Measurements from ENCODE around the gene CUX1.
A peak's percentile ranks its signal among the peaks of the same experiment; 100 is the strongest.

Gene CUX1

DNA sequence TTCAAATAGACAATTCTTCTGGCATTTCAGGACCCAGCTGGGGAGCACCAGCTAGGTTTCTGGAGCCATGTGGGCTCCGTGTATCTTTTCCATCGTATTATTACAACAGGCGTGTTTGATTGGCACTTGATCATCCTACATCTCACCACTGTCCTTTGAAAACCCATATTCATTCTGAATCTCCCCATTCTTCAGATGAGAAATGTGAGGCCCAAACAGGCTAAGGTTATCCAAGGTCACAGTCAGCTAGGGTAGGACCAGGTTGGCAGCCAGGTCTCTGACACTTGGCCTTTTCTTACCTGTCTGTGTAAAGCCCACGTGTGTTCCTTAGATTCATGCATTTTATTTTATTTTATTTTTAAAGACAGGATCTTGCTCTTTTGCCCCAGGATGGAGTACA, 366.9 kb downstream of the CUX1 start:
- Histone ChIP-seq H3K36me3 (ENCODE audit: insufficient read depth, low read length) (peaks cover 77% of the 10 kb centered on the region), H3K4me3 (ENCODE audit: low read depth in 1 of 2, low read length in 2 of 2) (no peak overlapping the region), H3K4me1 (ENCODE audit: insufficient read depth, low read length) (no peaks in the 10 kb centered on the region), H3K79me2 (ENCODE audit: insufficient read depth, low read length) (no peaks in the 10 kb centered on the region), H3K4me2 (ENCODE audit: insufficient read depth, low read length) (no peak overlapping the region), H3K27me3 (ENCODE audit: insufficient read depth, low read length, poor library complexity) (no peaks in the 10 kb centered on the region), H3K9ac (ENCODE audit: low read depth, low read length) (no peak overlapping the region), H3K27ac (ENCODE audit: low read length) (no peak overlapping the region), H3K9me3 (ENCODE audit: insufficient read depth, low read length, severe bottlenecking) (no peaks in the 10 kb centered on the region), H4K20me1 (ENCODE audit: insufficient read depth, low read length) (no peaks in the 10 kb centered on the region), H2AFZ (ENCODE audit: low read depth, low read length) (no peak overlapping the region)
- DNase-seq = no peak
- TF ChIP-seq, protein P1, sequence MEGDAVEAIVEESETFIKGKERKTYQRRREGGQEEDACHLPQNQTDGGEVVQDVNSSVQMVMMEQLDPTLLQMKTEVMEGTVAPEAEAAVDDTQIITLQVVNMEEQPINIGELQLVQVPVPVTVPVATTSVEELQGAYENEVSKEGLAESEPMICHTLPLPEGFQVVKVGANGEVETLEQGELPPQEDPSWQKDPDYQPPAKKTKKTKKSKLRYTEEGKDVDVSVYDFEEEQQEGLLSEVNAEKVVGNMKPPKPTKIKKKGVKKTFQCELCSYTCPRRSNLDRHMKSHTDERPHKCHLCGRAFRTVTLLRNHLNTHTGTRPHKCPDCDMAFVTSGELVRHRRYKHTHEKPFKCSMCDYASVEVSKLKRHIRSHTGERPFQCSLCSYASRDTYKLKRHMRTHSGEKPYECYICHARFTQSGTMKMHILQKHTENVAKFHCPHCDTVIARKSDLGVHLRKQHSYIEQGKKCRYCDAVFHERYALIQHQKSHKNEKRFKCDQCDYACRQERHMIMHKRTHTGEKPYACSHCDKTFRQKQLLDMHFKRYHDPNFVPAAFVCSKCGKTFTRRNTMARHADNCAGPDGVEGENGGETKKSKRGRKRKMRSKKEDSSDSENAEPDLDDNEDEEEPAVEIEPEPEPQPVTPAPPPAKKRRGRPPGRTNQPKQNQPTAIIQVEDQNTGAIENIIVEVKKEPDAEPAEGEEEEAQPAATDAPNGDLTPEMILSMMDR (IDR thresholded peaks at IDR 0.05; ENCODE audit: borderline replicate concordance, extremely low read depth, low read length, poor library complexity, severe bottlenecking) = no peak
- TF ChIP-seq EZH2 (IDR thresholded peaks at IDR 0.05; ENCODE audit: borderline replicate concordance, low read depth, low read length, severe bottlenecking) = no peak
- no peak for ATAC-seq (ENCODE audit: insufficient read depth, low read depth)

DNA sequence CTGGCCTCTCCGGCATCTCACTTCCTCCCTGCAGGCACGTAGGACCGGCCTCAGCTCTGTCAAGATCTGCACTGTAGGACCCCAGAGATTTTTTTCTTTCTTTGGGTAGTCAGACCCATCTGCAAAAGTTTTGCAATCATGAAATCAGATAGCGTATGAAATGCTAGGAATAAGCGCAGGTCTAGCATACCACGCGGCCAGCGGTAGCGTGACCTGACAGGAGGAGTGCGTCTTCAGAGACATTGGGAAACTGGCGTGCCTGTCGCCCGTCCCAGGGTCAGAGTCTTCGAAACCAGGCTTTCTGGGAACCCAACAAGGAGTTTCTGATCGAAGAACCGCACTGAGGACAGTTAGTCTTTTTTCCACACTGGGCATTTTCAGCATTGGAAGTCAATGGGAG, 368.4 kb downstream of the CUX1 start:
- H3K9me3 ChIP-seq (ENCODE audit: insufficient read depth, low read length, severe bottlenecking) = no peaks in the 10 kb centered on the region
- TF ChIP-seq EZH2 (IDR thresholded peaks at IDR 0.05; ENCODE audit: borderline replicate concordance, low read depth, low read length, severe bottlenecking) = no peak
- TF ChIP-seq, protein P1 (IDR thresholded peaks at IDR 0.05; ENCODE audit: borderline replicate concordance, extremely low read depth, low read length, poor library complexity, severe bottlenecking) = no peak
- H3K27ac ChIP-seq (ENCODE audit: low read length) = no peak overlapping the region
- no peaks in the 10 kb centered on the region for H4K20me1 ChIP-seq (ENCODE audit: insufficient read depth, low read length)
- H3K4me3 ChIP-seq (ENCODE audit: low read depth in 1 of 2, low read length in 2 of 2) = no peak overlapping the region
- no peak overlapping the region for H2AFZ ChIP-seq (ENCODE audit: low read depth, low read length)
- peaks cover 78% of the 10 kb centered on the region for H3K36me3 ChIP-seq (ENCODE audit: insufficient read depth, low read length)
- no peaks in the 10 kb centered on the region for H3K27me3 ChIP-seq (ENCODE audit: insufficient read depth, low read length, poor library complexity)
- H3K9ac ChIP-seq (ENCODE audit: low read depth, low read length) = no peak overlapping the region
- H3K4me1 ChIP-seq (ENCODE audit: insufficient read depth, low read length) = no peaks in the 10 kb centered on the region
- H3K79me2 ChIP-seq (ENCODE audit: insufficient read depth, low read length) = no peaks in the 10 kb centered on the region
- ATAC-seq (ENCODE audit: insufficient read depth, low read depth) = no peak
- H3K4me2 ChIP-seq (ENCODE audit: insufficient read depth, low read length) = no peak overlapping the region
- DNase-seq = no peak

DNA sequence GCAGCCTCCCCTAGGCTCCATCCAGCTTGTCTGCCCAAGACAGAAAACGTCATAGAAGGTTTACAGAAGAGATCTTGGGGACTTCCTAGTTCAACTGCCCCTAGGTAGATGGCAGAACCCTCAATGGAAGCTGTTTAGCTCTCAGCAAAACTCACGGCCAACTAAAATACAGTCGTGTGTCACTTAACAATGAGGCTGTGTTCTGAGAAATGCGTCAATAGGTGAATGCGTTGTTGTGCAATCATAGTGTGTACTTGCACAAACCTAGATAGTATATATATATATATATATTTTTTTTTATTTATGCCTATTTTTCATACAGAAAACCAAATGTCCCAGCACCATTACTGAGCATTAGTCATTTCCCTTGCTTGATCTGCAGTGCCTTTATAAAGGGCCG, 368.9 kb downstream of the CUX1 start:
- no peak for DNase-seq
- Histone ChIP-seq H3K9me3 (ENCODE audit: insufficient read depth, low read length, severe bottlenecking) (no peaks in the 10 kb centered on the region), H3K4me2 (ENCODE audit: insufficient read depth, low read length) (no peak overlapping the region), H3K4me1 (ENCODE audit: insufficient read depth, low read length) (no peaks in the 10 kb centered on the region), H4K20me1 (ENCODE audit: insufficient read depth, low read length) (no peaks in the 10 kb centered on the region), H3K27me3 (ENCODE audit: insufficient read depth, low read length, poor library complexity) (no peaks in the 10 kb centered on the region), H3K36me3 (ENCODE audit: insufficient read depth, low read length) (peaks cover 78% of the 10 kb centered on the region), H3K9ac (ENCODE audit: low read depth, low read length) (no peak overlapping the region), H3K4me3 (ENCODE audit: low read depth in 1 of 2, low read length in 2 of 2) (no peak overlapping the region), H3K27ac (ENCODE audit: low read length) (no peak overlapping the region), H2AFZ (ENCODE audit: low read depth, low read length) (no peak overlapping the region), H3K79me2 (ENCODE audit: insufficient read depth, low read length) (no peaks in the 10 kb centered on the region)
- TF ChIP-seq, protein P1 (IDR thresholded peaks at IDR 0.05; ENCODE audit: borderline replicate concordance, extremely low read depth, low read length, poor library complexity, severe bottlenecking) = no peak
- TF ChIP-seq EZH2 (IDR thresholded peaks at IDR 0.05; ENCODE audit: borderline replicate concordance, low read depth, low read length, severe bottlenecking) = no peak
- no peak for ATAC-seq (ENCODE audit: insufficient read depth, low read depth)

DNA sequence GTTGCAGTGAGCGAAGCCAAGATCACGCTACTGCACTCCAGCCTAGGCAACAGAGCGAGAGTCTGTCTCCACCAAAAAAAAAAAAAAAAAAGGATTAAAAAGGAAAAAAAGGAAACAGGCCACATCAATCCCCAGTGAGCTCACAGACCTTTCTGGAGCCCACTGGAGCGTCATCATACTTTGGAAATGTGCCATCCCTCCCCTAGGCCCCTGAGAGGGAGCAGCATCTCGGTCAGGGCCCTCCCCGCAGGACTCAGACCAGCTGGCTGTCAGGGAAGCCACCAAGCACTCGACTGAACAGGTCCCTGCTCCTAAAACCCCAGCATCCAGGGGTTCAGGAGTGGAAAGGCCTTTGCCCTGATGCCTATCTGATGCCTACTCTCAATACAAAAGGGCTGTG, 371.3 kb downstream of the CUX1 start:
- Histone ChIP-seq H3K79me2 (ENCODE audit: insufficient read depth, low read length) (no peaks in the 10 kb centered on the region), H3K4me3 (ENCODE audit: low read depth in 1 of 2, low read length in 2 of 2) (no peak overlapping the region), H3K4me2 (ENCODE audit: insufficient read depth, low read length) (no peak overlapping the region), H3K27me3 (ENCODE audit: insufficient read depth, low read length, poor library complexity) (no peaks in the 10 kb centered on the region), H2AFZ (ENCODE audit: low read depth, low read length) (no peak overlapping the region), H3K4me1 (ENCODE audit: insufficient read depth, low read length) (no peaks in the 10 kb centered on the region), H4K20me1 (ENCODE audit: insufficient read depth, low read length) (no peaks in the 10 kb centered on the region), H3K9ac (ENCODE audit: low read depth, low read length) (no peak overlapping the region), H3K9me3 (ENCODE audit: insufficient read depth, low read length, severe bottlenecking) (no peaks in the 10 kb centered on the region), H3K27ac (ENCODE audit: low read length) (0 out of 2 replicates have a peak overlapping the region, but pooled peaks have one; percentile 36), H3K36me3 (ENCODE audit: insufficient read depth, low read length) (peaks cover 82% of the 10 kb centered on the region)
- DNase-seq (no peak), ATAC-seq (ENCODE audit: insufficient read depth, low read depth) (no peak)
- TF ChIP-seq, protein P1 (IDR thresholded peaks at IDR 0.05; ENCODE audit: borderline replicate concordance, extremely low read depth, low read length, poor library complexity, severe bottlenecking) = no peak
- no peak for TF ChIP-seq EZH2 (IDR thresholded peaks at IDR 0.05; ENCODE audit: borderline replicate concordance, low read depth, low read length, severe bottlenecking)
